Measurements from ENCODE around the gene ARRB1. TPM values are rescaled to one million over a fixed set of nuclear protein-coding genes. Genes with fewer than 3 reads are reported as not detected.

ARRB1 gene
- total RNA-seq, 1 donor from 2014 or later, result 1.0 TPM

DNA sequence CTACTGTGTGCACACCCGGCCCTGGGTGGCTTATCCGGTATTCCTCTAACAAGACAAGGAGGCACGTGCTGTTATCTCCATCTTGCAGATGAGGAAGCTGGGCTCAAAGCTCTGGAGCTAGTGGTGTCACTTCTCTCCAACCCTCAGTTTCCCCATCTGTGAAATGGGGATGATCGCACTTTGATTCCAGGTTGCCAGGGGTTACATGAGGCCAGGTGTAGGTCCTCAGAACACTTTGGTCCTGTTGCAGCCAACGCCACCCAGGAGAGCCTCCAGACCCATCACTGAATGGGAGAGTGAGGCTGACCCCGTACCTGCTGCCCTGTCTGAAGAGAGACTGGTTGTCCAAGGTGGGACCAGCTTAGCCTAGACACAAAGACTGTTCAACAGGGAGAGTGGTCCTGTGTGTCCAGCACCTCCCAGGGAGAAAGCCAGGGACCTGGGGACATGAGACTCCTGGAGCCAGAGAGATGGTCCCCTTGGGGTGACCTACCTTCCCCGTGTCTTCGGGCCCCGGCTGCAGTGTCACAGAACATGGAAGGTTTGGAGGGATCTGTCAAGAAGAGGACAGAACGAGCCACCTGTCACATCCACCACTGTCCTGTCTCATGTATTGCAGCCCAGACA is 69.9 kb downstream of the ARRB1 start:
- Mint-ChIP-seq H3K27ac (no peak overlapping the region), H3K36me3 (no peaks in the 10 kb centered on the region)
- H3K36me3 ChIP-seq, result no peaks in the 10 kb centered on the region

DNA sequence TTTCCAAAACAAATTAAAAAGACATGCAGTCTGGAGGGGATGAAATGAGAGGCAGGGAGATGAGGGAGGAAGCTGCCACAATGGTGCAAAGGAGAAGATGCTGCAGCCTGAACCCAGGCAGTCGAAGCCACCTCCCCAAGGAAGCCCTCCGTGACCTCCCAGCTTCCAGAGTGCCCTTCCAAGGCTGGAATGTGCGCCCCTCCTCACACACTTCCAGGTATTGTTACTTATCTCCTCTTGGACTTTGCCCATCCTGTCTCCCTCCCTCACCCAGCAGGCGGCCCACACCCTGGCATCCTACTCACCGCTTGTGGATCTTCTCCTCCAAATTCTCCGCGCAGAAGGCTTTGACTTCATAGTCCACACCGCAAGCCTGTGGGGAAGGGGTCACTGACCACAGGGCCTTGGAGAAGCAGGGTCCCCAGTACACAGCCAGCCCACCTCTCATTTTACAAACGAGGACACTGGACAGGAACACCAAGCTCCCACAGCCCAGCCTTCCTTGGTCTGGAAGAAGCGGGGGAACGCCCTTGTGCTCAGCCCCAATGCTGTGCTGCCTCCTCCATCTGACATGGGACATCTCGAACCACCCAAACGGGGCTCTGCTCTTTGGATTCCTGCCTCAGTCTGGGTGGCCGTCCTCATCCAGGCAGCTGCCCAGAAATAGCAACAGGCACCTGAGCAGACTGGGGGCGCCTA is 70.5 kb downstream of the ARRB1 start:
- H3K4me3 Mint-ChIP-seq, result no peak overlapping the region
- no peak overlapping the region for H3K27ac Mint-ChIP-seq
- H3K9me3 Mint-ChIP-seq, result no peaks in the 10 kb centered on the region
- TF ChIP-seq, protein P1, sequence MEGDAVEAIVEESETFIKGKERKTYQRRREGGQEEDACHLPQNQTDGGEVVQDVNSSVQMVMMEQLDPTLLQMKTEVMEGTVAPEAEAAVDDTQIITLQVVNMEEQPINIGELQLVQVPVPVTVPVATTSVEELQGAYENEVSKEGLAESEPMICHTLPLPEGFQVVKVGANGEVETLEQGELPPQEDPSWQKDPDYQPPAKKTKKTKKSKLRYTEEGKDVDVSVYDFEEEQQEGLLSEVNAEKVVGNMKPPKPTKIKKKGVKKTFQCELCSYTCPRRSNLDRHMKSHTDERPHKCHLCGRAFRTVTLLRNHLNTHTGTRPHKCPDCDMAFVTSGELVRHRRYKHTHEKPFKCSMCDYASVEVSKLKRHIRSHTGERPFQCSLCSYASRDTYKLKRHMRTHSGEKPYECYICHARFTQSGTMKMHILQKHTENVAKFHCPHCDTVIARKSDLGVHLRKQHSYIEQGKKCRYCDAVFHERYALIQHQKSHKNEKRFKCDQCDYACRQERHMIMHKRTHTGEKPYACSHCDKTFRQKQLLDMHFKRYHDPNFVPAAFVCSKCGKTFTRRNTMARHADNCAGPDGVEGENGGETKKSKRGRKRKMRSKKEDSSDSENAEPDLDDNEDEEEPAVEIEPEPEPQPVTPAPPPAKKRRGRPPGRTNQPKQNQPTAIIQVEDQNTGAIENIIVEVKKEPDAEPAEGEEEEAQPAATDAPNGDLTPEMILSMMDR (IDR thresholded peaks at IDR 0.05), result no peak
- TF ChIP-seq EZH2phosphoT487 (IDR thresholded peaks at IDR 0.05), result no peak
- no peak for TF ChIP-seq EZH2 (IDR thresholded peaks at IDR 0.05)
- H3K79me2 ChIP-seq (ENCODE audit: low read depth), result no peaks in the 10 kb centered on the region
- H3K4me1 Mint-ChIP-seq, result peaks cover 8% of the 10 kb centered on the region
- no peaks in the 10 kb centered on the region for H3K36me3 Mint-ChIP-seq
- no peak overlapping the region for H3K4me3 ChIP-seq
- no peaks in the 10 kb centered on the region for H3K36me3 ChIP-seq
- no peaks in the 10 kb centered on the region for H4K20me1 ChIP-seq (ENCODE audit: low read depth)
- no peak for DNase-seq (ENCODE audit: low spot score)
- no peak overlapping the region for H3K4me2 ChIP-seq
- no peaks in the 10 kb centered on the region for H3K4me1 ChIP-seq
- H3K9ac ChIP-seq, result no peak overlapping the region
- no peaks in the 10 kb centered on the region for H3F3A ChIP-seq (ENCODE audit: low read depth)
- no peak overlapping the region for H3K27ac ChIP-seq
- H3K27me3 Mint-ChIP-seq (ENCODE audit: insufficient read depth, low read depth), result peaks cover 10% of the 10 kb centered on the region
- no peaks in the 10 kb centered on the region for H3K9me3 ChIP-seq (ENCODE audit: low read depth)
- no peaks in the 10 kb centered on the region for H3K27me3 ChIP-seq
- H2AFZ ChIP-seq (replicated peaks), result no peak overlapping the region

More for the DNA sequence above, 69.9 kb downstream of the ARRB1 start:
- no peaks in the 10 kb centered on the region for H3K27me3 ChIP-seq
- H3K4me1 ChIP-seq, result no peaks in the 10 kb centered on the region
- no peak overlapping the region for H3K9ac ChIP-seq
- H3K79me2 ChIP-seq (ENCODE audit: low read depth), result no peaks in the 10 kb centered on the region
- no peaks in the 10 kb centered on the region for H3K9me3 Mint-ChIP-seq
- peaks cover 8% of the 10 kb centered on the region for H3K4me1 Mint-ChIP-seq
- no peaks in the 10 kb centered on the region for H3F3A ChIP-seq (ENCODE audit: low read depth)
- H3K9me3 ChIP-seq (ENCODE audit: low read depth), result no peaks in the 10 kb centered on the region
- H3K4me3 Mint-ChIP-seq, result no peak overlapping the region
- DNase-seq (ENCODE audit: low spot score), result no peak
- no peak overlapping the region for H3K27ac ChIP-seq
- H4K20me1 ChIP-seq (ENCODE audit: low read depth), result no peaks in the 10 kb centered on the region
- TF ChIP-seq, protein P1 (IDR thresholded peaks at IDR 0.05), result no peak
- TF ChIP-seq EZH2phosphoT487 (IDR thresholded peaks at IDR 0.05), result no peak
- no peak for TF ChIP-seq EZH2 (IDR thresholded peaks at IDR 0.05)
- no peak overlapping the region for H2AFZ ChIP-seq (replicated peaks)
- no peak overlapping the region for H3K4me3 ChIP-seq
- peaks cover 8% of the 10 kb centered on the region for H3K27me3 Mint-ChIP-seq (ENCODE audit: insufficient read depth, low read depth)
- H3K4me2 ChIP-seq, result no peak overlapping the region

DNA sequence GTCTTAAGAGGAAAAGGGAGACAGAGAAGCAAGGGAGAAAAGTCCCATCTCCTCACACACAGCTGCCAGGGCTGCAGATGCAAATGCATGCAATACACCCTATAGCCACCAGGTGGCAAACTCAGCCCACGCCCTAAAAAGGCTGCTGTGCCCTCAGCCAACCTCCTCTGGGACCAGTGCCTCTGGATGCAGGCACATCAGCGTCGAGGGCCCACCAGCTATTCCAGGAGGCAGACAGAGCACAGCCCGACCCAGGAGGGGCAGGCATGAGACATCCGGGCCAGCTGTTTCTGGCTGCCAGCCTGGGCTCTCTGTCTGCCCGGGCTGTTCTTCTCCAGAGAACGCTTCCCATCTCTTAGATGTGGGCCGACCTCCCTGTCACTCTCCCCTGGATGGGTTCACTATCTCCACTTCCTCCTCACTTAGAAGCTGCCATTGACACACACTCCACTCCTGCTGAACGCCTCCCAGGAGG is 71.2 kb downstream of the ARRB1 start:
- Histone ChIP-seq H3K9me3 (ENCODE audit: low read depth) (no peaks in the 10 kb centered on the region), H3K79me2 (ENCODE audit: low read depth) (no peaks in the 10 kb centered on the region), H3K36me3 (no peaks in the 10 kb centered on the region), H3K4me2 (no peak overlapping the region), H3K27ac (no peak overlapping the region), H3K4me3 (no peak overlapping the region), H2AFZ (replicated peaks) (no peak overlapping the region), H3K9ac (no peak overlapping the region), H3K27me3 (no peaks in the 10 kb centered on the region), H3K4me1 (no peaks in the 10 kb centered on the region), H3F3A (ENCODE audit: low read depth) (no peaks in the 10 kb centered on the region), H4K20me1 (ENCODE audit: low read depth) (no peaks in the 10 kb centered on the region)
- peak; percentile 84 for DNase-seq (ENCODE audit: low spot score)
- no peaks in the 10 kb centered on the region for H3K9me3 Mint-ChIP-seq
- no peaks in the 10 kb centered on the region for H3K36me3 Mint-ChIP-seq
- H3K27me3 Mint-ChIP-seq (ENCODE audit: insufficient read depth, low read depth), result peaks cover 10% of the 10 kb centered on the region
- peaks cover 7% of the 10 kb centered on the region for H3K4me1 Mint-ChIP-seq
- no peak overlapping the region for H3K4me3 Mint-ChIP-seq
- TF ChIP-seq EZH2phosphoT487 (IDR thresholded peaks at IDR 0.05), result no peak
- TF ChIP-seq, protein P1 (IDR thresholded peaks at IDR 0.05), result peak; percentile 90
- TF ChIP-seq EZH2 (IDR thresholded peaks at IDR 0.05), result no peak
- no peak overlapping the region for H3K27ac Mint-ChIP-seq

Data from neural progenitor cell (in vitro differentiated cells).